Measurements from ENCODE around the gene LILRB4.

DNA sequence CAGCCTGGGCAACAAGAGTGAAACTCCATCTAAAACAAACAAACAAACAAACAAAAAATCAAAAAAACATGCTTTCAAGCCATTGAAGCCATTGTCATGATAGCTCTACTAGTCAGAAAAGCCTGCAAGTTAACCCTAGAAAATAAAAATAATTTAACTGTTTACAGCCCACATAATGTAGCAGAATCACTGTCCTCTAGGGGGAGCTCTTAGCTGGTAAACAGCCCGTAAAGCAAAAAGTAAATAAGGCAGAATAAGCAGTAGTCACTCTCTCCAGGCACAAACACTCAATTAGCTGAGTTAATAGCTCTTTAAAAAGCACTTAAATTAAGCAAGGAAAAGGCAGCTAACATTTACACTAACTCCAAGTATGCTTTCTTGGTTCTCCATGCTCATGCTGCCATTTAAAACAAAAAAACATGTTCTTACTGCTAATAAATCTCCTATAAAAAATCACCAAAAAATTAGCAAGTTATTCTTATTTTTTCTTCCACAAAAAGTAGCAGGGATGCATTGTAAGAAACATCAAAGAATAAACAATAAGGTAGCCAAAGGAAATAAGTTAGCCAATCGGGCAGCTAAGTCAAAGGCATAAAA is 11.3 kb downstream of the LILRB4 start:
- TF ChIP-seq CTCF (conservative IDR thresholded peaks at IDR 0.05; ENCODE audit: low read depth, low read length): peak; percentile 29; the same call in 1 of the 2 replicates
- no peak for TF ChIP-seq CHD1 (IDR thresholded peaks at IDR 0.05; ENCODE audit: low read depth, low read length)
- no peak for TF ChIP-seq FOS (IDR thresholded peaks at IDR 0.05; ENCODE audit: low read depth, low read length)
- TF ChIP-seq SMC3 (IDR thresholded peaks at IDR 0.05; ENCODE audit: low read depth, low read length): no peak
- TF ChIP-seq POLR2A (IDR thresholded peaks at IDR 0.05; ENCODE audit: low read depth, low read length): no peak
- TF ChIP-seq NFE2L2 (IDR thresholded peaks at IDR 0.05; ENCODE audit: low read depth, low read length): no peak
- TF ChIP-seq MAFK (IDR thresholded peaks at IDR 0.05; ENCODE audit: low read depth, low read length): no peak
- no peak for TF ChIP-seq MXI1 (IDR thresholded peaks at IDR 0.05; ENCODE audit: borderline replicate concordance, low read depth, low read length)
- TF ChIP-seq RFX5 (IDR thresholded peaks at IDR 0.05; ENCODE audit: low read depth, low read length): no peak
- no peak for TF ChIP-seq RAD21 (IDR thresholded peaks at IDR 0.05; ENCODE audit: low read length)
- TF ChIP-seq CEBPB (IDR thresholded peaks at IDR 0.05; ENCODE audit: low read depth, low read length): no peak
- TF ChIP-seq MAZ (IDR thresholded peaks at IDR 0.05; ENCODE audit: borderline replicate concordance, low read depth, low read length): no peak
- TF ChIP-seq USF2 (IDR thresholded peaks at IDR 0.05; ENCODE audit: low read depth, low read length): no peak
- TF ChIP-seq BHLHE40 (IDR thresholded peaks at IDR 0.05; ENCODE audit: low read depth, low read length): no peak

All from IMR-90 (cell line).